Fibroblast of lung (primary cell): ENCODE data around the gene SF3A2.

Source experiments
- CTCF ChIP-seq, 2 donors: IDR thresholded peaks in 1 of 2; conservative IDR thresholded peaks in 1 of 2; 1 replicate in 1 of 2; 2 replicates in 1 of 2; pipeline ENCODE4 v1.5.1; 2011 to 2012; ENCODE audit warnings: low read length in 2 of 2, control low read depth in 1 of 2, inconsistent platforms in 1 of 2, low read depth in 1 of 2, mild to moderate bottlenecking in 1 of 2
- EZH2 ChIP-seq: IDR thresholded peaks from 2 replicates; pipeline ENCODE4 v1.5.1; 2012; ENCODE audit warnings: low read length, control low read depth, mild to moderate bottlenecking; ENCODE audit errors: missing control alignments

GRCh38 chr19:2212861-2213711, 23.5 kb upstream of the SF3A2 start:
- no peak for TF ChIP-seq CTCF (conservative IDR thresholded peaks at IDR 0.05 in 1 of 2, IDR thresholded peaks at IDR 0.05 in 1 of 2; ENCODE audit: low read depth in 1 of 2, low read length in 2 of 2)
- no peak for TF ChIP-seq EZH2
